GM12878 (cell line): Measurements from ENCODE around the gene TDRD12. TPM values are rescaled to one million over a fixed set of nuclear protein-coding genes. Genes with fewer than 3 reads are reported as not detected.

ENCODE experiments used
- ATAC-seq: fragments of 200-7000 bp; cut with Tn5 transposase; 3 replicates; pipeline ENCODE4 v1.9.1; 2020; ENCODE audit warnings: mild to moderate bottlenecking, moderate library complexity
- BruUV-seq: library from RNA; stranded (reverse); fragments of 400-500 nt; replicated peaks from 2 replicates; lab custom pipeline; 2021; lab: Mats Ljungman, UMichigan
- CTCF ChIA-PET: fragments of 300-600 bp; sonication (Branson Sonifier 250); formaldehyde crosslinking; extraction: SDS; loops from one replicate; lab custom pipeline; 2021; ENCODE audit warnings: inconsistent platforms; lab: Yijun Ruan, JAX
- POLR2A ChIA-PET: fragments of 350-600 bp; formaldehyde crosslinking; extraction: SDS; loops from one replicate; lab custom pipeline; 2021; ENCODE audit warnings: inconsistent platforms; lab: Charles Lee
- RAD21 ChIA-PET: fragments of 300-600 bp; sonication (Branson Sonifier 250); formaldehyde crosslinking; loops from one replicate; lab custom pipeline; 2023; ENCODE audit warnings: antibody characterized with exemption; ENCODE audit not compliant: unreplicated experiment; lab: Charles Lee
- SMC1A ChIA-PET: fragments of 300-600 bp; sonication (Branson Sonifier 250); formaldehyde crosslinking; loops from one replicate; lab custom pipeline; 2023; ENCODE audit not compliant: unreplicated experiment, uncharacterized antibody; lab: Charles Lee
- DNase-seq: peaks from one replicate; pipeline ENCODE4 v3.0.0-alpha.2; 2011; ENCODE audit warnings: low read depth, low spot score
- FAIRE-seq: peaks from 3 replicates; lab custom pipeline; 2011; peaks lifted over from hg19 to GRCh38; lab: Jason Lieb, UNC
- H2AFZ ChIP-seq: 2 replicates; pipeline ENCODE4 v1.6.0; 2011; ENCODE audit warnings: low read depth, low read length, control low read depth; ENCODE audit not compliant: control insufficient read depth
- H3K27ac ChIP-seq: 2 replicates; pipeline ENCODE4 v1.5.1; 2011; ENCODE audit warnings: control low read depth; ENCODE audit not compliant: control insufficient read depth, insufficient read depth
- H3K27me3 ChIP-seq, 2 experiments: replicated peaks in 1 of 2; 2 replicates each; pipeline versions ENCODE4 v1.6.0 to v1.6.1; 2011; ENCODE audit warnings: low read length in 1 of 2; ENCODE audit not compliant: control insufficient read depth in 2 of 2, insufficient read depth in 2 of 2
- H3K36me3 ChIP-seq, 2 experiments: 2 replicates each; pipeline ENCODE4 v1.5.1; 2011; ENCODE audit warnings: low read length in 1 of 2; ENCODE audit not compliant: control insufficient read depth in 2 of 2, insufficient read depth in 2 of 2
- H3K4me1 ChIP-seq: 2 replicates; pipeline ENCODE4 v1.6.1; 2011; ENCODE audit warnings: mild to moderate bottlenecking, low read length, moderate library complexity, mixed read lengths; ENCODE audit not compliant: control insufficient read depth, insufficient read depth
- H3K4me2 ChIP-seq: 2 replicates; pipeline ENCODE4 v1.6.0; 2011; ENCODE audit warnings: control low read depth; ENCODE audit not compliant: control insufficient read depth, insufficient read depth
- H3K4me3 ChIP-seq: fragments of 200-600 bp; sonication (generic); 2 replicates; pipeline ENCODE4 v1.5.1; 2016
- H3K79me2 ChIP-seq: 2 replicates; pipeline ENCODE4 v1.6.0; 2011; ENCODE audit warnings: low read length; ENCODE audit not compliant: control insufficient read depth, insufficient read depth
- H3K9ac ChIP-seq: 2 replicates; pipeline ENCODE4 v1.8.0; 2011; ENCODE audit warnings: low read length, control low read depth, mixed read lengths; ENCODE audit not compliant: control insufficient read depth, insufficient read depth
- H3K9me3 ChIP-seq: replicated peaks from 3 replicates; pipeline ENCODE4 v1.5.1; 2011; ENCODE audit warnings: mild to moderate bottlenecking, low read length; ENCODE audit not compliant: control insufficient read depth, insufficient read depth
- H4K20me1 ChIP-seq: 2 replicates; pipeline ENCODE4 v1.6.0; 2011; ENCODE audit not compliant: control insufficient read depth, insufficient read depth
- CEBPZ ChIP-seq: fragments of 150-350 bp; IDR thresholded peaks from 2 replicates; pipeline ENCODE4 v1.6.1; 2016; ENCODE audit warnings: low read depth, low read length
- E2F4 ChIP-seq: IDR thresholded peaks from 2 replicates; pipeline ENCODE4 v1.6.1; 2012; ENCODE audit warnings: low read depth, low read length, improper control_type of control experiment
- ELK1 ChIP-seq: IDR thresholded peaks from 2 replicates; pipeline ENCODE4 v1.6.1; 2012; ENCODE audit warnings: low read depth, low read length, improper control_type of control experiment
- EP300 ChIP-seq, 2 experiments: fragments of 150-350 bp in 1 of 2; IDR thresholded peaks; 2 replicates each; pipeline ENCODE4 v1.6.1; 2011 to 2012; ENCODE audit warnings: low read depth in 2 of 2, low read length in 2 of 2, borderline replicate concordance in 1 of 2, improper control_type of control experiment in 1 of 2, inconsistent platforms in 1 of 2; ENCODE audit not compliant: control insufficient read depth in 1 of 2
- ETV6 ChIP-seq, 2 experiments: fragments of 450-650 bp in 1 of 2; IDR thresholded peaks in 1 of 2; conservative IDR thresholded peaks in 1 of 2; 2 replicates each; pipeline ENCODE4 v1.6.1; 2014; ENCODE audit warnings: antibody characterized with exemption in 1 of 2, borderline replicate concordance in 1 of 2, low read depth in 1 of 2, mild to moderate bottlenecking in 1 of 2, moderate library complexity in 1 of 2
- GABPA ChIP-seq: IDR thresholded peaks from 2 replicates; pipeline ENCODE4 v1.6.1; 2014; ENCODE audit warnings: antibody characterized with exemption, low read depth, mild to moderate bottlenecking, inconsistent platforms
- NRF1 ChIP-seq: conservative IDR thresholded peaks from 2 replicates; pipeline ENCODE4 v1.6.1; 2011; ENCODE audit warnings: mild to moderate bottlenecking, low read depth, low read length, improper control_type of control experiment
- RB1 ChIP-seq: fragments of 450-650 bp; formaldehyde crosslinking; IDR thresholded peaks from 2 replicates; pipeline ENCODE4 v1.6.1; 2017; ENCODE audit warnings: mild to moderate bottlenecking, borderline replicate concordance
- SMC3 ChIP-seq: IDR thresholded peaks from 2 replicates; pipeline ENCODE4 v1.6.1; 2011; ENCODE audit warnings: low read length, improper control_type of control experiment, borderline replicate concordance
- SREBF2 ChIP-seq: IDR thresholded peaks from 2 replicates; pipeline ENCODE4 v1.6.1; 2012; ENCODE audit warnings: mild to moderate bottlenecking, low read length
- SUPT20H ChIP-seq: IDR thresholded peaks from 2 replicates; pipeline ENCODE4 v1.6.1; 2011; ENCODE audit warnings: low read depth, mild to moderate bottlenecking, low read length, moderate library complexity, borderline replicate concordance; ENCODE audit not compliant: control insufficient read depth
- USF2 ChIP-seq: IDR thresholded peaks from 2 replicates; pipeline ENCODE4 v1.6.1; 2011; ENCODE audit warnings: low read depth, low read length, improper control_type of control experiment, borderline replicate concordance
- WGBS: methylation state at CpG from one replicate; pipeline ENCODE4 v1.1.6; 2016; ENCODE audit warnings: low lambda C conversion rate; ENCODE audit not compliant: insufficient replicate concordance, insufficient coverage; ENCODE audit errors: missing lambda C conversion rate; 5-methylcytosine and 5-hydroxymethylcytosine counted together
- in situ Hi-C: fragments of 300-500 bp; cut with MboI; formaldehyde crosslinking; loops from 9 replicates; pipeline ENCODE4 v1.14.3; 2018; ENCODE audit warnings: mixed read lengths
- intact Hi-C: fragments of 100-400 bp; cut with micrococcal nuclease; formaldehyde crosslinking; loops from one replicate; pipeline ENCODE4 v1.14.2; 2022; ENCODE audit not compliant: unreplicated experiment
- polyA plus RNA-seq, 11 experiments: library from polyadenylated mRNA; depleted of rRNA in 4 of 11; unstranded in 6 of 11; stranded (reverse) in 5 of 11; fragments of >200 nt; fragmentation: Nextera tagmentation in 4 of 11; fragmentation: Illumina TruSeq in 1 of 11; extraction: Ambion mirVana in 4 of 11; extraction: Trizol in 1 of 11; gene quantifications; 1 replicate in 1 of 11; 2 replicates in 10 of 11; pipeline versions ENCODE4 v1.2.1 to v1.2.3, GENCODE V29; 2011 to 2016; ENCODE audit warnings: inconsistent platforms in 2 of 11, missing spikeins in 2 of 11, low read depth in 1 of 11
- total RNA-seq, 4 experiments: library from RNA; depleted of rRNA in 3 of 4; stranded (reverse); fragments of >200 nt in 3 of 4; fragmentation: Illumina TruSeq in 1 of 4; extraction: Trizol in 1 of 4; gene quantifications; 2 replicates each; pipeline versions ENCODE4 v1.2.1 to v1.2.3, GENCODE V29; 2013 to 2021

Gene TDRD12
- total and polyA plus RNA-seq, 10 of the 15 experiments (the other 5 are each of a cell fraction or from before 2014, with no cell fraction given), result 0.08 to 0.15 TPM; not detected in 8

GRCh38 chr19:32773126-32773525, 53.6 kb downstream of the TDRD12 start:
- DNase-seq (no peak), FAIRE-seq (no peak), ATAC-seq (no peak)
- RAD21 ChIA-PET, result no interaction called here
- SMC1A ChIA-PET, result interaction anchor here (1.0 kb wide), 1 partner anchor 137 kb away, joined by 3 read pairs; no protein-coding TSS in a partner anchor
- CTCF ChIA-PET, result no interaction called here
- Histone ChIP-seq H3K27me3 (no peaks in the 10 kb centered on the region), H3K9me3 (no peaks in the 10 kb centered on the region), H3K36me3 (no peaks in the 10 kb centered on the region), H3K4me3 (no peak overlapping the region), H3K4me1 (no peaks in the 10 kb centered on the region; the same call in 1 of the 2 replicates), H2AFZ (no peak overlapping the region), H3K9ac (no peak overlapping the region), H3K79me2 (no peaks in the 10 kb centered on the region), H3K27ac (no peak overlapping the region), H4K20me1 (no peaks in the 10 kb centered on the region), H3K4me2 (no peak overlapping the region)
- POLR2A ChIA-PET, result no interaction called here
- no peak for TF ChIP-seq GABPA
- TF ChIP-seq SMC3, result no peak
- TF ChIP-seq EP300 (IDR thresholded peaks at IDR 0.05; ENCODE audit: borderline replicate concordance in 1 of 2, control insufficient read depth in 1 of 2, low read depth in 2 of 2, low read length in 2 of 2), result no peak
- TF ChIP-seq USF2, result no peak
- TF ChIP-seq NRF1, result no peak
- TF ChIP-seq SUPT20H, result no peak
- TF ChIP-seq RB1, result no peak
- TF ChIP-seq CEBPZ, result no peak
- no peak for TF ChIP-seq ELK1
- no peak for TF ChIP-seq SREBF2
- no peak for TF ChIP-seq E2F4
- no peak for TF ChIP-seq ETV6 (conservative IDR thresholded peaks at IDR 0.05 in 1 of 2, IDR thresholded peaks at IDR 0.05 in 1 of 2; ENCODE audit: borderline replicate concordance in 1 of 2, low read depth in 1 of 2)
- WGBS, result 52% methylated on average over 4 of the region's 4 CpGs
- in situ Hi-C loops, result no loop called here
- intact Hi-C loops, result no loop called here
- BruUV-seq, result no TSS peak
